KOPT-K1 (cell line): ENCODE results near the gene NPAS2.

ENCODE experiments used
- H3K27ac ChIP-seq: fragments of 200-600 bp; sonication (generic); 2 replicates; pipeline ENCODE4 v1.5.1; 2016; ENCODE audit warnings: antibody characterized with exemption, mild to moderate bottlenecking, low read depth, low read length; ENCODE audit not compliant: poor library complexity, severe bottlenecking
- H3K36me3 ChIP-seq: fragments of 200-600 bp; sonication (generic); 2 replicates; pipeline ENCODE4 v1.5.1; 2017; ENCODE audit warnings: antibody characterized with exemption, mild to moderate bottlenecking, low read length, moderate library complexity; ENCODE audit not compliant: insufficient read depth
- H3K9me3 ChIP-seq: fragments of 200-600 bp; sonication (generic); 2 replicates; pipeline ENCODE4 v1.5.1; 2017; ENCODE audit warnings: antibody characterized with exemption, low read length, mild to moderate bottlenecking; ENCODE audit not compliant: insufficient read depth, poor library complexity, severe bottlenecking

NPAS2 gene

DNA sequence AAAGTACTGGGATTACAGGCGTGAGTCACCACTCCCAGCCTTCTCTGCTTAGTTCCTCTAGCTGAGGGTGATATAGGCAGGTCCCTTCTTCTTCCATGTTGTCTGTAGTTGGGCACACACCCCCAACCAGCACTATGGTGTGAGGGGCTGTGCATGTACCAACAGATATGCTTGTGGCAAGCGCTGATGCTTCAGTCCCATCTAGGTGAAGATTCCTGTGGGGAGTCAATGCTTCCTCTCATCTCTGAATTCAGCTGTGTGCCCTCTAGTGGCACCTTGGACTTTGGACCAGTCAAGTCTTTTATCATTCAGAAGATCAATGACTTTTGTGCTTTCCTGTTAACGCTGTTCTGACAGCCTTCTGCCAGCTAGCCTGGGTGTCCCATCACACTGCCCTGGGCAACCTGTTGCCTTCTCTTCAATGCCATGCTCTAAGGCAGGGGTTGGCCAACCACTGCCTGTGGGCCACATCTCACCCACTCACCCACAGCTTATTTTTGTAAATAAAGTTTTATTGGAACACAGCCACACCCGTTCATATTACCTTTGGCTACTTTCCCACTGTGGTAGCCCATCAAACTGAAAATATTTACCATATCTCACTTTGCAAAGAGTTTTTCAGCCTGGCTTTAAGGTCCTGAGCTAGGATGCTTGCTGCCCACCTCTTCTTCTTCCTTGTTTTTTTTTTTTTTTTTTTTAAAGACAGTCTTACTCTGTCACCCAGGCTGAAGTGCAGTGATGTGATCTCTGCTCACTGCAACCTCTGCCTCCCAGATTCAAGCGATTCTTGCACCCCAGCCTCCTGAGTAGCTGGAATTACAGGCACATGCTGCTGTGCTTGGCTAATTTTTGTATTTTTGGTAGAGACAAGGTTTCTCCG, 51.0 kb downstream of the NPAS2 start:
- Histone ChIP-seq H3K36me3 (no peaks in the 10 kb centered on the region), H3K9me3 (peaks cover 28% of the 10 kb centered on the region), H3K27ac (no peak overlapping the region)

DNA sequence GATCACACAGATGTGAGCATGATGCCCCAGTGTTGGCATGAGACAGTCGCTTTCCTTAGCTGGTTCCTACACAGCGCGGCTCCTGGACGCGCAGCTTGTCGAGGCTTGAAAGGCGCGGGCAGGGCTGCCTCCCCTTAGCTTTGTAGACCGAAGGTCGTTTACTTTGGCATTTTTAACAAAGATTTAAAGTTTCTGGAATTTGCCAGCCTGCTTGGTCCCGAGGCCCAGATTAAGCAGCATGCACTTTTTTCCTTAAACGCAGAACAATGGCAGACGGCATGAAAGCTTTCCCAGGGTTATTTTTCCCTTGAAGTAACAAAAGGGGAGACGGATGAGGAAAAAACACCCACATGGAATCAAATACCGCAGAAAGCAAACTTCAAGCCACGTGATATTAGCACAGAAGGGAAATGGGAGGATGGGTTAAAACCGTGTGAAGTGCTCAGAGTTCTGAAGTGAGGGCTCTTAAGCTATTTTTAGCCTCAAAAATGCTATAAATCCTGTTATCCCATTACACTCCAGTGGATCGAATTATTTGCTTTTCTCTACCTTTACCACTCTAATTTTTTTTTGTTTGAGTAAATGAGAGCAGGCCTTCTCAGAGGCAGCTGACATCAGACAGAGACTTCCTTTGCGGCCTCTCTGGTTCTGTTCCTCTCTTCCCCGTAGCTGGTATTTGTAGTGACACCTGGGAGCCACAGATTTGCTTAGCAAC, 55.7 kb downstream of the NPAS2 start:
- Histone ChIP-seq H3K36me3 (no peaks in the 10 kb centered on the region), H3K27ac (peak overlapping the region; percentile 94), H3K9me3 (no peaks in the 10 kb centered on the region)

DNA sequence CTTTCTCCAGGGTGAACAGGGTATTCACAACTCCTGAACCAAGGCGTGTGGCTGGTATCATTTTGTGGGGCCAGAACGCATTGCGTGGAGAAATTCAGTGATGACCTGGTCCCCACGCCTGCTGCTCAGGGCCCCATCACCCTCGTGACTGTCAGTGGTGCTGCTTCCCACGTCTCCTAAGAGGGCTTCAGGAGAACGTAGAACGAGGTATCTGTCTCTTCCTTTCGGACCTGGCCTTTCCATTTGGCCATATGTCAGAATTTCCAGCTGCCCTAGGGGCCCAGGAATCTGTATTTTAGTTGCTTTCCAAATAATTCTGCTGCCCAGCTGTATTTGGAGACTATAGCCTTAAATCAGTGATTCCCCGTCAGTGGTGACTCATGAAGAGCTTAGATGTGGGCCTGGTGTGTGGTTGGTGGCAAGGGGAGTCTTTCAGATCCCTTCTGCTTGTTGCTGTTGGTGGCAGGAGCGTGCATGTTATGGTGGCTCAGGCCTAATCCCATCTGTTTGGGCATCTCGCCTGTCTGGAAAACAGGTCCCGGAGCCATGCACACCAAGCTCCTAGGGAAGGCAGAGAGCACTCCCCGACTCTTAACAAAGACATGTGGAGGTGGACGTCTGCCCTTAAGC, 56.4 kb downstream of the NPAS2 start:
- Histone ChIP-seq H3K9me3 (no peaks in the 10 kb centered on the region), H3K36me3 (no peaks in the 10 kb centered on the region), H3K27ac (peak overlapping the region; percentile 94)

DNA sequence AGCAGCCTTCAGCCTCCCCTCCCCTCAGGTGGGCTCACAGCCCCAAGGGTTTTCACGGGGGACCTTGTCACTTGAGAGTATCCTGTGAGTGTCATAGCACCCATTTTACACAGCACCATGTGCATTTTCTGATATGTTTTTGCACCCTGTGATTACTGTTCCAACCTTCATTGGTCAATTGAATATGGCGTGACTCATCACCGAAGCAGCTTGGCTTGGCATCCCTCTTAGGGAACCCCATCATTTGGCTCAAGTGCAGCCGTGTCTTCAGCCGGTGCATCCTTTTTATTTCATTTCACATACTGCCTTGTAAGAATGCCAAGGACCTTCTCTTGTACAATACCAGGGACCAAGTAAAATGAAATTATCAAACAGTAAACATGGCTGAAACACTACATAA, 57.6 kb downstream of the NPAS2 start:
- Histone ChIP-seq H3K9me3 (no peaks in the 10 kb centered on the region), H3K36me3 (no peaks in the 10 kb centered on the region), H3K27ac (peak overlapping the region; percentile 94)

DNA sequence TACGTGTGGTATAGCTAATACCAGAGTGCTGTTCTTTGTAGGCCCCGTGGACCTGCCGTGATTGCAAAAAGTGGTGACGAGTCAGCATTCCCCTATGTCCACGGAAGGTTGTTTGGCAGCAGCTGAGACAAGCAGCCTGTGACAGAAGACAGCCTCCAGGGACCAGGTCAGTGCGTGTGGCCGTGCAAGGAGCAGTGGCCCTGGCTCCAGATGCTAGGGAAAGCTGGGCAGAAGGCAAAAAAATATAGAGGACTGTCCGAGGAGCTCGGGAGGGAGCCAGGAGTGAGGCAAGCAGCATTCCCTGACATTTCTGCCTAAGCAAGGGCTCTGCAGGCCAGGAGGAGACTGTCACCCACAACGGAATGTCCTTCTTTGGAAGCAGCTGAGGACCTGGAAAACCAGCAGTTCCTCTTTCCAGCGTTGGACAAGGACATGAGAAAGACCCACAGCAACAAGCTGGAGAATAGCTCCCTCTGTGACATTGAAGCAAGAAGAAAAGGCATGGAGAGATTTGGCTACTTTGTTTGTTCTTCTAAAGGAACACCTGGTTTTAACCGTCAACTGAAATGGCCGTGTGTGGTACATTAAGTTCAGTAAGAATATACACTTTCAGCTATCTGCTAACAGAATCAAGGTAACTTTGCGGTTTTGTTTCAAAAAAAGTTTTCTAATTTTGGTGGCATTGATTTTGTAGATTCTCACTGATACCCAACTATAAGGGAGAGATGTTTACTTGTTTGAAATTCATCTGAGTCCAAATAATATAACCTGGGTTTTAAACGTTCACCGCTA, 58.3 kb downstream of the NPAS2 start:
- peak overlapping the region; percentile 94 for H3K27ac ChIP-seq

DNA sequence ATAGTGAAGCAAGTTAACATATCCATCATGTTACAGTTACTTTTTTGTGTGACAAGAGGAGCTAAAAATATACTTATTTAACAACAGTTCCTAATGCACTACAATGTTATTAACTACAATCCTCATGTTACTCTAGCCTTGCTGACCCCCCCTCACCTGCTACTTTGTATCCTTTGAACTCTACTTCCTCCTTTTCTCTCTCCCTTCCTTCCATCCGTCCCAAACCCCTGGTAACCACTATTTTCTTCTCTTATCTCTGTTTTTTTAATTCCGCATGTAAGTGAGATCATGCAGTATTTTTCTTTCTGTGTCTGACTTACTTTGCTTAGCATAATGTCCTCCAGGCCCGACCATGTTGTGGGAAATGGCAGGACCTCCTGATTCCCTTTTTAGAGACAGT, 59.4 kb downstream of the NPAS2 start:
- Histone ChIP-seq H3K36me3 (no peaks in the 10 kb centered on the region), H3K9me3 (no peaks in the 10 kb centered on the region), H3K27ac (peak overlapping the region; percentile 94)

More for the DNA sequence above, 58.3 kb downstream of the NPAS2 start:
- no peaks in the 10 kb centered on the region for H3K9me3 ChIP-seq
- no peaks in the 10 kb centered on the region for H3K36me3 ChIP-seq

DNA sequence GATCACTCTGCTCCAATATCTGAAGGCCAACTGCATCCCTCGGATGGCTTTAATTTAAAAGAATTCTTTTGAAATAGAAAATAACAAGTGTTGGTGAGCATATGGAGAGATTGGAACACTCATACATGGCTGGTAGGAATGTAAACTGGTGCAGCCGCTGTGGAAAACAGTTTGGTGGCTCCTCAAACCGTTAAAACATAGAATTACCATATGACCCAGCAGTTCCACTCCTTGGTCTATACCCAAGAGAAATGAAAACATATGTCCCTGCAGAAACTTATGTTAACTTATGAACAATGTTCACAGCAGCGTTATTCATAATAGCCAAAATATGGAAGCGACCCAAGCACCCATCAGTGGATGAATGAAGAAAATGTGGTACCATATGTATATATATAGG, 60.1 kb downstream of the NPAS2 start:
- Histone ChIP-seq H3K27ac (peak overlapping the region; percentile 94), H3K9me3 (no peaks in the 10 kb centered on the region), H3K36me3 (no peaks in the 10 kb centered on the region)

DNA sequence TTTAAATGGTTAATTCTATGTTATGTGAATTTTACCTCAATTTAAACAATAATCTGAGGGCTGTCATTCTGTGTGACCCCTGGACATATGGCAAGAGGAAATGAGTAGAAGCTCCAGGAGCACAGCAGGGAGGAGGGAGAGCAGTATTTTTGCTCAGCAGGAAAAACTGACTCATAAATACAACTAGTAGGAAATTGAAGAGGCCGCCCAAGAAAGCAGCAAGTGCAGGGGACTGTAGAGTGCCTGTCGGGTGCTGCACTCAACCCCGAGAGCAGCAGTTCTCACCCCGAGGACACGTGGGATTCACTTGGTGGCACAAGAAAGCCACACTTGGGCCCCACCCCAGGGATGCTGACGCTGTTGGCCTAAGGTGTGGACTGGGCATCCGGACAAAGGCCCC, 60.8 kb downstream of the NPAS2 start:
- Histone ChIP-seq H3K9me3 (no peaks in the 10 kb centered on the region), H3K36me3 (no peaks in the 10 kb centered on the region), H3K27ac (peak overlapping the region; percentile 94)

DNA sequence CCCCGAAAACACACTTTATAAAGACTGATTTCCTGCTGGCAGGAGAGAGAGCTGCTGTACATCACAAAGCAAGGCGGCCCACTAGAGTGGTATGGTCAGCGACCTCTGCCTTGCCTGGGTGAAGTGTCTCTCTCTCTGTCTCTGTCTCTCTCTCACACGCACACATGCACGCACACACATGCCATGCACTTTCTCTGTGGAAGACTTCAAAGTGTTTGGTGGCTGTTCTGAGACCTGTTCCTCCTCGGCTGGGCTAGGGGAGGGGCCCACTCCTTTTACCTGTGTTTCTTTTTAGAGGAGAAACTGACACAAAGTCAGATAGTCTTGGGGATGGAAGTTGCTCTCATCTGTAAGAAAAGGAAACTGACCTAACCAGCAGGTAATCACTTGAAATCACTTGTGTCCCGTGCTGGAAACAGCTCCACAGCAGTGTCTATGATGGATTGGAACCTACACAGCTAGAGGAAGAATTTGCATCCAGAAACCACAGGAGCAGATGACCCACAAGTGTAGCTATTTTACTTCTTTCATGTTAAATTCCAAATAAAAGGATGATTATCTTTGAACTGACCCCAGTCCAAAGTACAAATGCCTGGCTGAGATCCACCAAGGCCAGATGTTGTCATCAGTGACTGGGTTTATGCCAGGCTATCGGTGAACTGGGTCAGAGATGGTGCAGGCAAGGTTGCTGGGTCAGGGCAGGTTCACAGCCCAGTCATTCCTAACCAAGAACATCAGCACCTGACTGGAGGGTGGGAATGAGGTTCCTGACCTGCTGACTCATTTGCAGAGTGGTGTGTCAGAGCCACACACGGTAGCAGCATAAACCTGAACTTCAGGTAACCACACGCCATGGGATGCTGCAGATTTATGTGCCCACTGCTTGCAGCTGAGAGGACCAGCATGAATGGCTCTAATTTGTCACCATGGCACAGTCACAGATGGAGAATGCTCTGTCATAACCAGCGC, 63.0 kb downstream of the NPAS2 start:
- H3K27ac ChIP-seq, result peak overlapping the region; percentile 19
- no peaks in the 10 kb centered on the region for H3K9me3 ChIP-seq
- H3K36me3 ChIP-seq, result no peaks in the 10 kb centered on the region

DNA sequence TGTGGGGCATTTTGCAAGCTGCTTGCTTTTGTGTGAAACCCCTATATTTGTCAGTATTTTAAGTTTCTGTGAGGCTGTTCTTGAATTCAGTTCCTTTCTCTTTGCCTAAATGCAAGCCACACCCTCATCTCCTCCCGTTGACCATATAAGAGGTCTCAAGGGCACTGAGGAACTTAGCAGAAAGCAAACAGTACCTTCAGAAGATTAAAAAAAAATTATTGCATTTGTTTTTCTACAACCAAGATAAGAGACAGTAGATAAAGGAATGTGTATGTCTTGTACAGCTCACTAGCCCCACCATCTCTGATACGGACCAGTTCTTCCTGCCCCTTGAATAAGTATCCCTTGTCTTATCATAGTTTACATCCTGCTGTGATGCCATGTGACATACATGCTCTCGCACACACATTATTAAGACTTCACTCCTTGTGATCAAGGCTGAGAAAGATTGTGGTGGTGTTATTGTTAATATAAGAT, 64.2 kb downstream of the NPAS2 start:
- H3K27ac ChIP-seq, result peak overlapping the region; percentile 20
- H3K9me3 ChIP-seq, result no peaks in the 10 kb centered on the region
- H3K36me3 ChIP-seq, result no peaks in the 10 kb centered on the region

DNA sequence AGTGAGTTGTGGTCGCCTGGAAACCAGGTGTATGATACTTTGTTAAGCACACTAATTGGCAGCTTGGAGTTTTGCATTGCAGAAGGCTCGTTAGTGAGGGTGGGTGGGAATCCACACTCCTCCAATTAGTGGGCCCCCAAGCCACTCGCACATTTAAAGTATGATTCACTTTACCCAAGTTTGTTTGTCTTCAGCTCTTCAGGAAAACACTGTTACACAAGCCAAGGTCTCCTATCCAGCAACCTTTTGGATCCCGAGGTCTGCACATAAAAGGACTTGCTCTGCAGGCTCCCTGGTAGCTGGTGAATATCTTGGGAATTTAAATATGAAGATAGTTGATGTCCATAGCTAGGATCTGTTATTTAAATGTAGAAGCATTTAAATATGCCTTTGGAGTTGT, 66.1 kb downstream of the NPAS2 start:
- no peak overlapping the region for H3K27ac ChIP-seq
- H3K9me3 ChIP-seq, result no peaks in the 10 kb centered on the region
- H3K36me3 ChIP-seq, result no peaks in the 10 kb centered on the region

DNA sequence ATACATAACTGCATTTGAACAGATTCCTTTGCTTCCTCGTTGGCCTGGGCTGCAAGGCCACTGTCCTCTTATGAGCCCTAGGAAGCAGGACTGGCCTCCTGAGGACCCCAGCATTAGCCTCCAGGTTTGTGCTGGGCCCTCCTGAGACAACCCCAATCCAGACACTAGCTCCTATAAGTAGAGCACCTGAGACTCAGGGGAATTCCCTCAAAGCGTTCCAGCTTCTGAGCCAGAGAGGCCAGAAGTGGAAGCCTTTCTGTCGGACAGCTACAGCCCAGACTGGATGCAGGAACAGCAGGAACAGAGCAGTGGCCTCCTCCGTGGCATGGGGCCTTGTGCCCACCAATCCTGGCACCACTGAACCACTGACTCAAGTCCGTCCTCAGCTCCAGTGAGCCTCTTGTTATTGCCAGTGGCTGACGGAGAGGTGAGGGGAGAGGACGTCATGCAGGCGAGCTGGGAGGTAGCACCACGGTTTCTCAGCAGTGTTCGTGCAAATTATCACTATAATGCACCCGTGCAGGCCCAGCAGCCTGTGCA, 67.2 kb downstream of the NPAS2 start:
- no peaks in the 10 kb centered on the region for H3K9me3 ChIP-seq
- H3K36me3 ChIP-seq, result no peaks in the 10 kb centered on the region
- H3K27ac ChIP-seq, result no peak overlapping the region

DNA sequence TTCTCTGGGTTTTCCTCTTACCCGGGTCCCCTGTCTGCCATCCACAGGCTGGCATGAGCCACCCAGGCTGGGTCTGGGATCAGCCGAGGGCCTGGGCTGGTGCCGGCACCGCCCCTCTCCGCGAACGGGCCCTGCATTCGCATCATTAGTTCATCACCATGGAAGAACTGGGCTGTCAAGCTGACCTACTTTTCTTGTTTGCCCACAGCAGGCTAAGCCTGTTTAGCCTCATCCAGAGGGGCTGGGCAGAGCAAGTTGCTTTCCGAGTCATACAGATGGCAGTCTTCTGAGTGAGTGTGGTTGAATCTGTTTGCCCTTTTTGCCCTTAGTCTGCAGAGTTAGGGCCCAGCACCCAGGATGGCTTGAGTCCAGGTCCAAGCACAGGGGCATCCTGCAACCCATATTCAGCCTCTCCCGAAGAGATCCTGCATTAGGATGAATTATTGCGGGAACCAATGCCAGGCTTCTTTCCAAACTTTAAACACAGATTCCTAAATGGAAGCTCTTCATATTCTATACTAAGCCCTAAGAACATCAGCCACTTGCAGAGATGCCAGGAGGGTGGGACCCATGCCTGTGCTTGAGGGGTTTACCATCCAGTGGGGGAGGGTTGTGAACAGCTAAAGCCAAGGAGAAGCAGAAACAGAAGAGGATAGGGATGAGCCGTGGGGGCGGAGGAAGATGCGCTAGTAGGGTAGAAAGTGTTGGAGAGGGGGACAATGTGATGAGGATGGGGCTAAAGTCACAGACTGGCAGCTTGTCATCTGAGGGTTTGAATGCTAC, 68.0 kb downstream of the NPAS2 start:
- no peaks in the 10 kb centered on the region for H3K9me3 ChIP-seq
- H3K27ac ChIP-seq, result no peak overlapping the region
- no peaks in the 10 kb centered on the region for H3K36me3 ChIP-seq
